Measurements from ENCODE around the gene CCL1. TPM values are rescaled to one million over a fixed set of nuclear protein-coding genes. Genes with fewer than 3 reads are reported as not detected.
"Not testable (repeated sequence)": the region's sequence is repeated elsewhere in the genome, so short reads cannot be mapped to it uniquely, and the experiment has no call there.

Gene CCL1
- total and polyA plus RNA-seq, 7 donors: not detected

DNA sequence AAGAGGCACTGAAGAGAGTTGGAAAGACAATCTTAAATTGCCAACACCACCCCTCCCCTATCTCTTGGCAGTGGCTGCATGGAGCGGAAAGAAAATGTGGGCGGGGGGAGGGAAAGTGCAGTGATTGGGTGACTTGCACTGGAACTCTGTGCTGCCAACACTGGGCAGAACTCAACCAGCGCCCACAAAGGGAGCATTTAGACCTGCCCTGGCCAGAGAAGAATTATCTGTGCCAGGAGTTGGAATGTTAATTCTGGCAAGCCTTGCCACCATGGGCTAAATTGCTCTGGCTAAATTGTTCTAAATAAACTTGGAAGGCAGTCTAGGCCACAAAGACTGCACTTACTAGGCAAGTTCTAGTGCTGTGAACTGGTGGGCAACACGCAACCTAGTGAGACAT lies 13.3 kb downstream of the CCL1 start:
- no peak for ATAC-seq
- TF ChIP-seq CTCF (IDR thresholded peaks at IDR 0.05): no peak
- H3K4me3 ChIP-seq: no peak overlapping the region

GRCh38 chr17:34347063-34347462 lies 16.0 kb downstream of the CCL1 start:
- Histone ChIP-seq H3K36me3 (ENCODE audit: insufficient read depth in 1 of 2, low read depth in 1 of 2) (no peaks in the 10 kb centered on the region), H3K4me1 (no peaks in the 10 kb centered on the region), H3K4me3 (no peak overlapping the region), H3K27ac (no peak overlapping the region), H3K27me3 (ENCODE audit: insufficient read depth in 3 of 3, low read length in 2 of 3) (peaks cover 0 to 2% (median 0%) of the 10 kb centered on the region in 3 donors), H3K9me3 (no peaks in the 10 kb centered on the region)
- WGBS, 3 donors: 57 to 80% (median 71%) methylated on average over 4 of the region's 4 CpGs
- TF ChIP-seq CTCF (IDR thresholded peaks at IDR 0.05): no peak
- ATAC-seq (no peak), DNase-seq (no peak)
- intact Hi-C loops (cut with DNase I): no loop called here

More for the DNA sequence above, 13.3 kb downstream of the CCL1 start:
- intact Hi-C loops (cut with DNase I): no loop called here
- H3K27ac ChIP-seq: no peak overlapping the region
- no peaks in the 10 kb centered on the region for H3K4me1 ChIP-seq
- no peak for DNase-seq
- no peaks in the 10 kb centered on the region for H3K36me3 ChIP-seq (ENCODE audit: insufficient read depth in 1 of 2, low read depth in 1 of 2)
- H3K9me3 ChIP-seq: peaks cover 4% of the 10 kb centered on the region
- 43 to 52% (median 52%) methylated on average over 4 of the region's 4 CpGs for whole genome bisulfite sequencing, 3 donors
- peaks cover 0 to 2% (median 0%) of the 10 kb centered on the region in 3 donors for H3K27me3 ChIP-seq (ENCODE audit: insufficient read depth in 3 of 3, low read length in 2 of 3)

DNA sequence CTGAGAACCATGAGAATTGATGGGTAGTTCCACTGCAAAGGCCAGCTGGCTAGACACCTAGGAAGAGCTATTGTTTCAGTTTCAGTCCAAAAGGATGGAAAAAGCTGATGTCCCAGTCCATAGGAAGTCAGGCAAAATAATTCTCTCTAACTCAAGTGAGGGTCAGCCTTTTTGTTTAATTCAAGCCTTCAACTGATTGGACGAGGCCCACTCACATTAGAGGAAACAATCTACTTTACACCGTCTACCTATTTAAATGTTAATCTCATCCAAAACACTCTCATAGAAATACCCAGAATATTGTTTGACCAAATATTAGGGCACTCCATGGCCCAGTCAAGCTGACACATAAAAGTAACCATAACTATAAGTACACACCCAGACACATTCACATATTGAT lies 21.1 kb downstream of the CCL1 start:
- Histone ChIP-seq H3K4me1 (no peaks in the 10 kb centered on the region), H3K4me3 (no peak overlapping the region), H3K27ac (no peak overlapping the region), H3K9me3 (no peaks in the 10 kb centered on the region), H3K27me3 (ENCODE audit: insufficient read depth in 3 of 3, low read length in 2 of 3) (peaks cover 0 to 7% (median 0%) of the 10 kb centered on the region in 3 donors), H3K36me3 (ENCODE audit: insufficient read depth in 1 of 2, low read depth in 1 of 2) (no peaks in the 10 kb centered on the region)
- intact Hi-C loops (cut with DNase I): no loop called here
- WGBS, 3 donors: 72 to 94% (median 90%) methylated on average over 2 of the region's 2 CpGs
- DNase-seq (no peak), ATAC-seq (no peak)
- TF ChIP-seq CTCF (IDR thresholded peaks at IDR 0.05): no peak

DNA sequence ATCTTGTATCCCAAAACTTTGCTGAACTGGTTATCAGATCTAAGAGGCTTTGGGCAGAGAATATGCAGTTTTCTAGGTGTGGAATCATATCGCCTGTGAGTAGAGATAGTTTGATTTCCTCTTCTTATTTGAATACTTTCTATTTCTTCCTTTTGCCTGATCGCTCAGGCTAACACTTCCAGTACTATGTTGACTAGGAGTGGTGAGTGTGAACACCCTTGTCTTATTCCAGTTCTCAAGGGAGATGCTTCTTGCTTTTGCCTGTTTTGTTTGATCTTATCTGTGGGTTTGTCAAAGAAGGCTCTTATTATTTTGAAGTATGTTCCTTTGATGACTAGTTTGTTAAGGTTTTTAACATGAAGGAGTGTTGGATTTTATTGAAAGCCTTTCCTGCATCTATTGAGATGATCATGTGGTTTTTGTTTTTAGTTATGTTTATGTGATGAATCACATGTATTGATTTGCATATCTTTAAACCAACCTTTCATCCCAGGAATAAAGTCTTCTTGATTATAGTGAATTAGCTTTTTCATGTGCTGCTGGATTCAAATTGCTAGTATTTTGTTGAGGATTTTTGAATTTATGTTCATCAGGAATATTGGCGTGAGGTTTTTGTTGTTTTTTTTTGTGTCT lies 23.8 kb downstream of the CCL1 start:
- 89 to 94% (median 94%) methylated on average over 3 of the region's 3 CpGs for WGBS, 3 donors
- Histone ChIP-seq H3K4me1 (no peaks in the 10 kb centered on the region), H3K27ac (no peak overlapping the region), H3K36me3 (ENCODE audit: insufficient read depth in 1 of 2, low read depth in 1 of 2) (no peaks in the 10 kb centered on the region), H3K9me3 (no peaks in the 10 kb centered on the region), H3K27me3 (ENCODE audit: insufficient read depth in 3 of 3, low read length in 2 of 3) (peaks cover 0 to 7% (median 0%) of the 10 kb centered on the region in 3 donors), H3K4me3 (no peak overlapping the region)
- DNase-seq (no peak), ATAC-seq (no peak)
- intact Hi-C loops (cut with DNase I): no loop called here
- no peak for TF ChIP-seq CTCF (IDR thresholded peaks at IDR 0.05)

GRCh38 chr17:34337701-34338100 lies 25.3 kb downstream of the CCL1 start:
- intact Hi-C loops (cut with DNase I): no loop called here
- ATAC-seq (no peak), DNase-seq (no peak)
- Histone ChIP-seq H3K27me3 (ENCODE audit: insufficient read depth in 3 of 3, low read length in 2 of 3) (peaks cover 0 to 7% (median 0%) of the 10 kb centered on the region in 3 donors), H3K9me3 (no peaks in the 10 kb centered on the region), H3K27ac (no peak overlapping the region), H3K36me3 (ENCODE audit: insufficient read depth in 1 of 2, low read depth in 1 of 2) (no peaks in the 10 kb centered on the region), H3K4me3 (no peak overlapping the region), H3K4me1 (no peaks in the 10 kb centered on the region)
- 44 to 61% (median 44%) methylated on average over 1 of the region's 1 CpG for WGBS, 3 donors
- no peak for TF ChIP-seq CTCF (IDR thresholded peaks at IDR 0.05)

DNA sequence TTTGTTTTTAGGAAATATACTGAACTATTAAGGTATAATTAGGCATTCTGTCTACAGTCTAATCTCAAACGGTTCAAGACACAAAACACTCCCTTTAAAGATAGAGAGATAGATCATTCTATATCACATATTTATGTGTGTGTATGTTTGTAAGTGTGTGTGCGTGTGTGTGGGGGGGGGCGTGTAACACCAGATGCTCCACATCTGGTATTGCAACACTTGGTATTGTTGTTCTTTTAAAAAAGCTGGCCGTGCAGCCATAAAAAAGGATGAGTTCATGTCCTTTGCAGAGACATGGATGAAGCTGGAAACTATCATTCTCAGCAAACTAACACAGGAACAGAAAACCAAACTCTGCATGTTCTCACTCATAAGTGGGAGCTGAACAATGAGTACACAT lies 35.5 kb downstream of the CCL1 start:
- ATAC-seq; DNase-seq; H3K4me1 ChIP-seq; H3K4me3 ChIP-seq; intact Hi-C loops (cut with DNase I); H3K36me3 ChIP-seq (ENCODE audit: insufficient read depth in 1 of 2, low read depth in 1 of 2); H3K27me3 ChIP-seq (ENCODE audit: insufficient read depth in 3 of 3, low read length in 2 of 3); H3K9me3 ChIP-seq; H3K27ac ChIP-seq: not testable (repeated sequence)
- WGBS, 3 donors: 36 to 45% (median 44%) methylated on average over 4 of the region's 4 CpGs
